Activated naive CD4-positive, alpha-beta T cell (primary cell): Measurements from ENCODE around the gene PTPRN2.
A peak's percentile ranks its signal among the peaks of the same experiment; 100 is the strongest.

Experiments used
- DNase-seq, 4 experiments: peaks; one replicate each; lab custom pipeline; 2025; lab: John Stamatoyannopoulos, UW

Gene PTPRN2

GRCh38 chr7:158400601-158401225, 186.9 kb downstream of the PTPRN2 start:
- no peak for DNase-seq

DNA sequence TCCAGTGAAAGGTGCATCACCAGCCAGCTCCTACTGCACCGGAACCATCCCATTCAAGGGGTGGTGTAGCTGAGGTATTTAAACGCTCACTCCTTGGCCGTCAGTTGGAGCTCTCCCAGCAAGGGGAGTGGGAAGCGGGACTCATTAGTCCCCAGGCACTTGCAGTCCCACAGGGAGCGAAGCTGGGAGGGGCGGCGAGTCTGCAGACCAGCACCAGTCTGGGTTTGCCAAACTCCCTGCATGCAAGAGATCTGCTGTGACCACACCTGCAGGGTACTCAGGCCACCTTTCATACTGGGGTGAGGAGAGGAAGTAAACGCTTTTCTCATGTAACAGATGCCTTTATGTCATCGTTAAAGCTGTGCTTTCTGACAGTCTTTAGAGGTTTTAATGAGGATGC, 187.9 kb downstream of the PTPRN2 start:
- no peak for DNase-seq

GRCh38 chr7:158398750-158399149, 188.9 kb downstream of the PTPRN2 start:
- DNase-seq, result no peak

GRCh38 chr7:158397885-158398284, 189.7 kb downstream of the PTPRN2 start:
- no peak for DNase-seq

DNA sequence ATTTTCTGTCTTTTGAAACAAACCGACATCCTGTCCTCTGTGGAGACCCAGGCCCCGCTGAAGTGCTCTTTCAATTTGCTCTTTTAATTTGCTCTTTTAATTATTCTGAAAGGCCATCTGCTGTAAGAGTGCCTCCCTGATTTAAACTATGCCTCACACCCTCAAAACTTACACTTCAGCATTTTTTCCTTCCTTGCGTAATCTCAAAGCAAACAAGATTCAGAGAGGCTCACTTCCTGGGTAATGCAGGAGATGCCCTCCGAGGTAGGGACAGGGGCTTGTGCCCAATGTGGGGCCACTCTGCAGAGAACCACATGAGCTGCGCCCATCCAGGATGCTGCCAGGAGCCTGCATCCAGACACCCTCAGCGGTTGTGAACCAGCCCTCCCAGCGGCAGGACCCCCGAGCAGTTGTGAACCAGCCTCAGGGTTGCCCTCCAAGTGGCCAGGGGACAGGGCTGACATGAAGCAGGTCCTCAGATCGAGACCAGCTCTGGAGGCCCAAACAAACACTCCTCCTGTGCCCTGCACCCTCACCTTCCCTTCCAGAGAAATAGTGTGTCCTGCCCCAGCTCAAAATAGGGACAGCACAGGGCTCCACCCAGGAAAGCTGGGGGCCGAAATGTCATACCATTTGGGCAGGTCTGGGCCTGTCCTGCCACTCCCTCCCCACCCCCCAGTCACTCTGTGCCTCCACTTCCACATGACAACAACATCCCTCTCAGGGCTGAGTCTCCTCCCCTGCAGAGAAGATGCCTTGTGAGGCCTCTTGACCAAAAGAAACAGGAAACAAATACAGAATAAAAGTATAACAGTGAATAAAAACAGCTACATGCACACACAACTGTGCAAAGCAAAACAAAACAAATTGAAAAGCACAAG, 190.4 kb downstream of the PTPRN2 start:
- DNase-seq, result no peak

- DNase-seq, result no peak
These were observed 191.2 kb downstream of the PTPRN2 start for GRCh38 chr7:158396301-158396905.

GRCh38 chr7:158395780-158396278, 191.8 kb downstream of the PTPRN2 start:
- DNase-seq, result no peak

DNA sequence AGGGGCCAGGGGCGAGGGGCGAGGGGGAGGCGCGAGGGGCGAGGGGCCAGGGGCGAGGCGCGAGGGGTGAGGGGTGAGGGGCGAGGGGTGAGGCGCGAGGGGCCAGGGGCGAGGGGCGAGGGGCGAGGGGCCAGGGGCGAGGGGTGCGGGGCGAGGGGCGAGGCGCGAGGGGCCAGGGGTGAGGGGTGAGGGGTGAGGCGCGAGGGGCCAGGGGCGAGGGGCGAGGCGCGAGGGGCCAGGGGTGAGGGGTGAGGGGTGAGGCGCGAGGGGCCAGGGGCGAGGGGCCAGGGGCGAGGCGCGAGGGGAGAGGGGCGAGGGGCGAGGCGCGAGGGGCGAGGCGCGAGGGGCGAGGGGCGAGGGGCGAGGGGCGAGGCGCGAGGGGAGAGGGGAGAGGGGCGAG, 192.3 kb downstream of the PTPRN2 start:
- DNase-seq, result no peak

DNA sequence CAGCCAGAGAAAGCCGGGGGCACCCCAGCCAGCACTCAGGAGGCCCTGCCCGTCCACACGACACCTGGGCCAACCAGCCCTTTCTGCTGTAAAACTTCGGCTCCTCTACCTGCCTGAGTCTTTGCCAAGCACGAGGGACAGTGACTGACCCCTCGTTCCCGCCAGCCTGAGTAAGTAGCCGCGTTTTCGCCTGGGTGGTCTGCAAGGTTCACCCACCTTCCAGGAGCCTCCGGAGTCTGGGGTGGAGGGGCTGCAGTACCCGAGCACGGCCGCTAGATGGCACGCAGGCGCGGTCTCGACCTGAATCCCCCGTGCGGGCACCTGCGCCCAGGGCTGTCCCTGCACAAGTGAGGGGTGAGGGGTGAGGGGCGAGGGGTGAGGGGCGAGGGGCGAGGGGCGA, 192.7 kb downstream of the PTPRN2 start:
- peak in 1 of 4 experiments; percentile 9 for DNase-seq

- no peak for DNase-seq
These were observed 193.5 kb downstream of the PTPRN2 start for GRCh38 chr7:158393926-158394625.

DNA sequence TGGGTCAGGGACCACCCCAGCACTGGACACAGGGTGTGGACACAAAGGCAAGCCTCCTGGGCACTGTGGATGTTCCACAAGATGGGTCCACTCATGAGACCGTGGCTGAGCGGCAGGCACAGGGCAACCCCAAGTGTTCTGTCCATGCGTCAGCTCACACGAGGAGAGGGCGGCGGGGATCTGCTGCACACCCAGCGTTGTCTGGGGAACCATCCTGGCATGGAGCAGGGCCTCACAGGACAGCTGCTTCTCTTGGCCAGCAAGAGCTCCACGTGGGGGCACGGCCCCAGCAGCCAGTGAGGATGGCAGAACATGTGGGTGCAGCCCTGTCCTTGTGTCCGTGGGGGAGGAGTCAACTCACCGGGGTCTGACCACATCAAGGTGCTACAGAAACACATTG, 195.4 kb downstream of the PTPRN2 start:
- no peak for DNase-seq

DNA sequence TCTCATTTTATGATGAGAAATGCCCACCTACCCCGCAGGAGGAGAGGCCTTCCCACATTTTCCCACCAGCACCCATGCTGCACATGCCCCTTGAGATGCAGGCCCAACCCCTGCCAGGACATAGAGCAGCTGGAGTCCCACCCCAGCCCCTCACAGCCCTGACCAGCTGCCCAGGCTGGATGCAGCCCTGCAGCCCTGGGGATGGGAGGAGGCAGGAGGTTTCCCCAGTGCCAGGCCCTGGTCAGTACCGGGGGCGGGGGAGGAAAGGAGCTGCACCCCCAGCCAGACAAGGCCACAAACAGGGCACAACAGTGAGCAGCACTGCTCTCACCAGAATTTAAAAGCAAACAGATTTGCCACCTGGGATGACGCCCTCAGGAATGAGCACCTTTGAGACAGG, 196.1 kb downstream of the PTPRN2 start:
- no peak for DNase-seq

DNA sequence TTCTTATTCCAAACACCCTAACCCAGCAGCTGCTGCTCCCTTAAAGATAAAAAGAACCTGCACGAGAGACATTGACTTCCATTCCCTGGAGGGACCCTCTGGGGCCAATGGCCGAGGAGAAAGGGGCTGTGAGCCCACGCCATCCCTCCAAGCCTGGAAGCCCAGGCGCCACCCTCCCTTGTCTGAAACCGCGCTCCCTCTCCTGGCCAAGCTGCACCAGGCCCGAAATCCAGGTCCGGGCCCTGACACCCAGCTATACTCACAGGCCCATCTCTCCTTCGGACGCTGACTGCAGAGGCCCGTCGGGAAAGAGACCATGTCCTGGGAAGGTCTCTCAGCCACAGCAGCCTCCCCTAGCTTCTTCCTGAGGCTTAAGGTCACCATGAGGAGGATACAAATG, 196.5 kb downstream of the PTPRN2 start:
- DNase-seq, result no peak

- DNase-seq, result no peak
These were observed 197.2 kb downstream of the PTPRN2 start for GRCh38 chr7:158390460-158390859.

DNA sequence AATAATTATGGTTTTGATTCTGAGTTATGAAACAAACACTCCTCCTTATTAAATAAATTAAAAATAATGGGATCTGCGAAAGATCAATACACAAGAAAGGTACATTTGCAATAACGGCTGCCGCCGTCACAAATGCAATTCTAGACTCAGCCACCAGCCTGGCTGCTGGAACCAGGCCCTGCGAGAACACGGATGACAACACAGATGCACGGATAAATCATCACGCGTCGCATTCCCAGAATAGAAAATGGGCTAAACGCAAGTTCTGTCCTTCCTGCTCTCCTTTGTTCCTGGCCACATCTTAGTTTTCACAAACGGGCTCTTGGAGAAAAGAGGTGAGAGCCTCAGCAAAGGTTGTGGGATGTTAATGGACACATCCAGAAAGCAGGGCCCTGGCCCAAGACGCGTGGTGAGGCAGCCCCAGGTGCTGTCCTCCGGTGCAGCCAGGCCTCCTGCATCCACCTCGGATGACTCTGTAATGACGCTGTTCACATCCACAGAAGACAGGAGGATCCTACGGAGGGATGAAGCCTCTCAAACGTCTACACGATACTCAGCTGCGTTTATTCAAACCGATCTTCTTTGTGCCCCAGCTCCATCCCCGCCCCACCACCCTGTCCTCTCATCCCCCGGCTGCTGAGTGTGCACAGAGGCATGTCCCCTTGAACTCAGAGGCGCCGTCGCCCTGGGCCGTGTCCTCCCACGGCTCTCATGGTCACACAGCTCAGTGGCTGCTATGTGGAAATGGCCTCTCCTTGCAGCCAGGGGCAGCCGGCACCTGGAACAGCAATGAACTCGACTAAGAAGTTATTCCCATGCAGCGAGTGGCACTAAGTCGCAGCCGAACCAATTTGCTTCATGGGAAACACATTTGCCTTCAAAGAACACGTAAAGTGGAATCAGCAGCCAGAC, 197.9 kb downstream of the PTPRN2 start:
- DNase-seq, result no peak

DNA sequence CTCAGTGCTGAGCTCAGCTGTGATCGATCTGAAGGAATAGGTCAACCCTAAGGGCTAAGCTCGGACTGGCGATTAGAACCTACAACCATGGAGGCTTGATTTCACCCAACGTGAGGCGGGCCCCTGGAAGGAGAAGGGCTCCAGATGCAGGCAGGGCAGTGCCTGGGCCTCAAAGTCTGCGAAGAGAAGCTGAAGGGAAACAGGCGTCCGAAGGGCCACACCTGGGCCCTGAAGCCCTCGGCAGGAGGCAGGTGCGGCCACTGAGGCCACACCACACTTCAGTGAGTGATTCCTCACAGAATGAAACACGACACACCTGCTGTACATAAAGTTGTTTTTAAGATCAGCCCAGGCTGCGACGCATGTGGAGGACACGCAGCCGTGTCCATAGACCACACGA, 198.7 kb downstream of the PTPRN2 start:
- no peak for DNase-seq

DNA sequence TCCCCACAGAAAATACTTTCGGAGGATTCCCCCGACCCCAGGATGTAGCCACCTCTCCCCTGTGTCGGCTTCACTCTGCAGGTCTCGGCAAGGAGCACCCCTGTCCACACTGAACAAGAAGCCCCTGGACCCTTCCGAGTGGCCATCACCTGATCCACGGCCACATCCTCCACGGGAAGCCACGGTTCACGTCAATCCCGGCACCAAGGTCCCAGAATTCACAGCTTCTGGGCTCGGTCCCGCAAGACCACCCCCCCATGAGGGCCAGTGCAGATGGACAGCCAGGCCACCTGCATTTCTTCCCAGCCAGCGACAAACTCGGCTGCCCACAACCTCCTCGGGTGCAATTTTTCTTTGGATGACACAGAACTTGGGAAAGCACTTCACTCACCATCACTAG, 199.6 kb downstream of the PTPRN2 start:
- no peak for DNase-seq

DNA sequence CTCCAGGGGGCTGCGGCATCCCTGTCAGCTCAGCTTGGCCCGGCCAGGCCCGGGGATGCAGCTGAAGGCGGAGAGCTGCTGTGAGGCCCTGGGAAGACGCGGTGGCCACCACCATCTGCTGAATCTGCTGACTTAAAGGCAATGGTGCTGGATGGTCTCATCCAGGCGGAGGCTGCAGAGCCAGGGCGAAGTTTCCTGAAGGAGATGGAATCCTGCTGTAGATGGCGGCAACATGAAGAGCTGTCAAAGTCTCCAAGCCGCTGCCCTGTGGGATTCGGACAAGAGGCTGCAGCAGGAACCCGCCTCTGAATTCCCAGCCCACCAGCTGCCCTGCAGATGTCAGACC, 200.1 kb downstream of the PTPRN2 start:
- DNase-seq, result no peak

DNA sequence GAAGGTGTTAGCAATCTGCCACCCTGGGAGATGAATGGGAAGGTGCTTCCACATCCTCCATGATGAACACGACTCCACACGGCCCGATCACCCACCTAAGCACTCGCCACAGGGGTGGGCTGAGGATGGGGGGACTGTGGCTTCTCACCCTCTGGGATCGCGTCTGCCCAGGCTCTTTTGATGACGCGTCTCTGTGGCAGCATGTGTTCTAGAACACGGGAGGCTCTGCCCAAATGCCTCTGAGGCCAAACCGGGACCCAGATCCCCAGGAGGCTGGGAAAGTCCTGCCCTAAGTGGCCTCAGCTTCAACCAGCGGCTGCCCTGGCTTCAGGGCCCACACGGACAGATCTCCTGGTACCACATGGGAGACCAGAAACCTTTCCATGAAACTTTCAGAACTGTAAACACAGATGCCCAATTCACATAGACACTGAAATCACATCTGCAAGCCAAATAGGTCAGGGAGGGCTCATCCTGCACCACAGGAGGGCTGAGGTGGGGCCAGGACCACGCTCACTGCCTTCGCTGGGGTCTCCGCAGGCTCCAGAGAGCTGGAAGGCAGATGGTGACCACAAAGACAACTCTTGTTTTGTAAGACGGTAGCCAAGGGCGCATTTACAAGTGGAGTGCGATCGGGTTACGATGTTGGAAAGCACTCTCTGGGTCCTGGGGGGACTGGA, 200.6 kb downstream of the PTPRN2 start:
- DNase-seq, result no peak

- no peak for DNase-seq
These were observed 201.3 kb downstream of the PTPRN2 start for GRCh38 chr7:158386355-158386618.
